Right lobe of liver (tissue), 6 donors: Measurements from ENCODE around the gene NKG7. TPM values are rescaled to one million over a fixed set of nuclear protein-coding genes. Genes with fewer than 3 reads are reported as not detected.
"Not testable (repeated sequence)": the region's sequence is repeated elsewhere in the genome, so short reads cannot be mapped to it uniquely, and the experiment has no call there.

ENCODE experiments used
- ATAC-seq, 4 donors: fragments of 200-7000 bp; cut with Tn5 transposase; one replicate each; pipeline ENCODE4 v1.9.1; 2020; ENCODE audit warnings: mild to moderate bottlenecking in 4 of 4, moderate library complexity in 4 of 4
- DNase-seq, 3 donors: peaks; one replicate each; pipeline ENCODE4 v3.0.0-alpha.2; 2020
- H3K27ac ChIP-seq, 3 donors: fragments of 200-600 bp; one replicate each; pipeline ENCODE4 v1.8.0; 2022
- H3K27me3 ChIP-seq, 2 donors: fragments of 200-600 bp; one replicate each; pipeline ENCODE4 v1.8.0; 2022
- H3K36me3 ChIP-seq, 4 donors: fragments of 200-600 bp; sonication (generic) in 1 of 4; one replicate each; pipeline versions ENCODE4 v1.5.1 to v1.8.0; 2017 to 2022; ENCODE audit warnings: control low read depth in 1 of 4
- H3K4me1 ChIP-seq, 4 donors: fragments of 200-600 bp; sonication (generic) in 1 of 4; one replicate each; pipeline versions ENCODE4 v1.5.1 to v1.8.0; 2017 to 2022; ENCODE audit warnings: control low read depth in 1 of 4
- H3K4me3 ChIP-seq, 3 donors: fragments of 200-600 bp; one replicate each; pipeline ENCODE4 v1.8.0; 2022
- H3K9me3 ChIP-seq, 4 donors: fragments of 200-600 bp; sonication (generic) in 1 of 4; one replicate each; pipeline versions ENCODE4 v1.5.1 to v1.8.0; 2017 to 2022; ENCODE audit warnings: control low read depth in 1 of 4
- CTCF ChIP-seq, 4 donors: fragments of 200-600 bp in 3 of 4; fragments of 450-650 bp in 1 of 4; IDR thresholded peaks; one replicate each; pipeline versions ENCODE4 v1.5.1 to v1.8.0; 2016 to 2022; ENCODE audit warnings: antibody characterized with exemption in 4 of 4, mild to moderate bottlenecking in 2 of 4
- POLR2A ChIP-seq: fragments of 450-650 bp; IDR thresholded peaks from one replicate; pipeline ENCODE4 v1.6.1; 2017; ENCODE audit warnings: antibody characterized with exemption, mild to moderate bottlenecking
- WGBS: methylation state at CpG from one replicate; pipeline ENCODE4 v1.1.6; 2018; ENCODE audit warnings: low coverage, low lambda C conversion rate; ENCODE audit not compliant: insufficient coverage; ENCODE audit errors: missing lambda C conversion rate; 5-methylcytosine and 5-hydroxymethylcytosine counted together
- intact Hi-C, 2 donors: fragments of 100-400 bp; cut with DNase I; formaldehyde crosslinking; loops; one replicate each; pipeline versions ENCODE4 v1.11.2 to v1.14.1; 2022
- total RNA-seq, 6 experiments: library from RNA; depleted of rRNA in 2 of 6; stranded (reverse); fragments of >200 nt in 2 of 6; fragmentation: NEBNext Ultra II Directional in 3 of 6; extraction: Animal tissue kit (Norgen Biotek cat#: 25700) in 3 of 6; gene quantifications; one replicate each; pipeline versions ENCODE4 v1.1.0 to v1.2.4, GENCODE V29; 2016 to 2023
- donor health status: DM: no; HTN: yes; CAD: no.
- donor health status: DM: no; HTN: no; CAD: no.
- donor health status: DM: no; HTN: no; CAD: no.
- donor health status: DM: no; HTN: yes; CAD: no.
- donor health status: DM: no; HTN: yes; CAD: no.

The NKG7 gene
- total RNA-seq, 6 experiments from 2014 or later, result 1.7 to 7.7 (median 4.1) TPM

- TF ChIP-seq POLR2A (no peak), CTCF (IDR thresholded peaks at IDR 0.05) (no peak)
- WGBS, result 84% methylated on average over 11 of the region's 15 CpGs
- Histone ChIP-seq H3K27ac (no peak overlapping the region), H3K4me1 (no peaks in the 10 kb centered on the region), H3K9me3 (no peaks in the 10 kb centered on the region), H3K4me3 (no peak overlapping the region), H3K36me3 (no peaks in the 10 kb centered on the region), H3K27me3 (no peaks in the 10 kb centered on the region)
- intact Hi-C loops, result loop anchor here in 1 of 2 donors (10.0 kb wide), 1 partner anchor 86 kb away; no protein-coding TSS in a partner anchor
- ATAC-seq (no peak), DNase-seq (no peak)
Observed at GRCh38 chr19:51410950-51411748, 38.7 kb upstream of the NKG7 start.

- 9% methylated on average over 6 of the region's 6 CpGs for WGBS
Observed at GRCh38 chr19:51407511-51408131, 35.2 kb upstream of the NKG7 start.

GRCh38 chr19:51402117-51402516, 29.7 kb upstream of the NKG7 start:
- no peak overlapping the region for H3K27ac ChIP-seq
- no peak for DNase-seq
- no peak overlapping the region for H3K4me3 ChIP-seq
- no peaks in the 10 kb centered on the region for H3K4me1 ChIP-seq
- TF ChIP-seq CTCF (IDR thresholded peaks at IDR 0.05) (no peak), POLR2A (no peak)
- ATAC-seq, result no peak
- H3K36me3 ChIP-seq, result no peaks in the 10 kb centered on the region
- 91% methylated on average over 9 of the region's 9 CpGs for WGBS
- H3K9me3 ChIP-seq, result no peaks in the 10 kb centered on the region
- intact Hi-C loops, result no loop called here
- H3K27me3 ChIP-seq, result no peaks in the 10 kb centered on the region

More at GRCh38 chr19:51407511-51408131, 35.2 kb upstream of the NKG7 start:
- Histone ChIP-seq H3K4me1 (no peaks in the 10 kb centered on the region), H3K27ac (no peak overlapping the region), H3K27me3 (no peaks in the 10 kb centered on the region), H3K36me3 (no peaks in the 10 kb centered on the region), H3K4me3 (no peak overlapping the region), H3K9me3 (no peaks in the 10 kb centered on the region)
- peak; percentile 51 to 66 (median 56) for TF ChIP-seq CTCF (IDR thresholded peaks at IDR 0.05)
- TF ChIP-seq POLR2A, result no peak
- no peak for DNase-seq
- ATAC-seq, result peak; percentile 80 to 93 (median 86)
- intact Hi-C loops, result loop anchor here in 1 of 2 donors (5.0 kb wide), 1 partner anchor 70 kb away; no protein-coding TSS in a partner anchor

- H3K27me3 ChIP-seq, H3K36me3 ChIP-seq, H3K4me3 ChIP-seq, ATAC-seq, H3K9me3 ChIP-seq, H3K27ac ChIP-seq, intact Hi-C loops, DNase-seq, H3K4me1 ChIP-seq: not testable (repeated sequence)
- 69% methylated on average over 6 of the region's 7 CpGs for whole genome bisulfite sequencing
Observed at GRCh38 chr19:51399936-51400335, 27.5 kb upstream of the NKG7 start.

GRCh38 chr19:51399231-51399630, 26.8 kb upstream of the NKG7 start:
- no peaks in the 10 kb centered on the region for H3K27me3 ChIP-seq
- peaks cover 0 to 3% (median 0%) of the 10 kb centered on the region in 4 donors for H3K4me1 ChIP-seq
- intact Hi-C loops, result no loop called here
- TF ChIP-seq CTCF (IDR thresholded peaks at IDR 0.05), result no peak
- TF ChIP-seq POLR2A, result no peak
- H3K9me3 ChIP-seq, result no peaks in the 10 kb centered on the region
- no peak for ATAC-seq
- no peak overlapping the region for H3K27ac ChIP-seq
- no peak for DNase-seq
- no peak overlapping the region for H3K4me3 ChIP-seq
- 77% methylated on average over 5 of the region's 5 CpGs for WGBS
- H3K36me3 ChIP-seq, result no peaks in the 10 kb centered on the region
